B cell (primary cell): ENCODE data around the gene NAV2. TPM values are rescaled to one million over a fixed set of nuclear protein-coding genes. Genes with fewer than 3 reads are reported as not detected.

ENCODE experiments used
- ATAC-seq: fragments of 200-7000 bp; cut with Tn5 transposase; one replicate; pipeline ENCODE4 v1.10.0; 2021; ENCODE audit warnings: low read depth, mild to moderate bottlenecking, moderate number of reproducible peaks, moderate library complexity
- CTCF ChIA-PET: fragments of 350-600 bp; sonication (Branson Sonifier 250); formaldehyde crosslinking; loops from one replicate; lab custom pipeline; 2021; ENCODE audit warnings: antibody characterized with exemption, inconsistent platforms; lab: Charles Lee
- POLR2A ChIA-PET: fragments of 350-600 bp; sonication (Branson Sonifier 250); formaldehyde crosslinking; loops from one replicate; lab custom pipeline; 2021; ENCODE audit warnings: antibody characterized with exemption; lab: Charles Lee
- DNase-seq: peaks from one replicate; pipeline ENCODE4 v3.0.0; 2013
- H2AFZ ChIP-seq: 2 replicates; pipeline ENCODE4 v1.6.1; 2012; ENCODE audit warnings: mild to moderate bottlenecking, low read depth, low read length; ENCODE audit not compliant: insufficient read depth, poor library complexity, severe bottlenecking
- H3K27ac ChIP-seq, 2 donors: 1 replicate in 1 of 2; 2 replicates in 1 of 2; pipeline ENCODE4 v1.5.1; 2012 to 2013; ENCODE audit warnings: low read length in 2 of 2, mild to moderate bottlenecking in 2 of 2, moderate library complexity in 1 of 2
- H3K27me3 ChIP-seq, 4 experiments: fragments of 200-600 bp in 1 of 4; sonication (generic) in 1 of 4; replicated peaks in 1 of 4; 1 replicate in 2 of 4; 2 replicates in 2 of 4; pipeline versions ENCODE4 v1.6.1 to v1.7.0; 2013 to 2016; ENCODE audit warnings: low read length in 3 of 4, mild to moderate bottlenecking in 2 of 4, mixed read lengths in 1 of 4, moderate library complexity in 1 of 4; ENCODE audit not compliant: insufficient read depth in 4 of 4, control insufficient read depth in 3 of 4; ENCODE audit errors: control extremely low read depth in 1 of 4
- H3K36me3 ChIP-seq, 2 experiments: replicated peaks in 1 of 2; 1 replicate in 1 of 2; 2 replicates in 1 of 2; pipeline versions ENCODE4 v1.6.1 to v1.7.1; 2013; ENCODE audit warnings: low read length in 1 of 2; ENCODE audit not compliant: insufficient read depth in 2 of 2, control insufficient read depth in 1 of 2; ENCODE audit errors: control extremely low read depth in 1 of 2, extremely low read depth in 1 of 2
- H3K4me1 ChIP-seq, 2 donors: fragments of 200-600 bp in 1 of 2; sonication (generic) in 1 of 2; 1 replicate in 1 of 2; 2 replicates in 1 of 2; pipeline versions ENCODE4 v1.5.1 to v1.6.1; 2013 to 2017; ENCODE audit warnings: low read length in 2 of 2; ENCODE audit not compliant: control insufficient read depth in 2 of 2, insufficient read depth in 2 of 2
- H3K4me2 ChIP-seq: replicated peaks from 2 replicates; pipeline ENCODE3; 2012; ENCODE audit warnings: mild to moderate bottlenecking, low read depth, low read length; ENCODE audit not compliant: poor library complexity, severe bottlenecking
- H3K4me3 ChIP-seq, 5 experiments: fragments of 200-600 bp in 1 of 5; sonication (generic) in 1 of 5; 1 replicate in 3 of 5; 2 replicates in 2 of 5; pipeline versions ENCODE4 v1.5.1 to v1.7.0; 2011 to 2016; ENCODE audit warnings: low read length in 4 of 5, mild to moderate bottlenecking in 4 of 5, low read depth in 2 of 5, control low read depth in 1 of 5, moderate library complexity in 1 of 5; ENCODE audit not compliant: insufficient read depth in 1 of 5; ENCODE audit errors: control extremely low read depth in 1 of 5, extremely low read depth in 1 of 5
- H3K79me2 ChIP-seq: fragments of 200-600 bp; sonication (generic); one replicate; pipeline ENCODE4 v1.6.0; 2016; ENCODE audit warnings: low read length; ENCODE audit not compliant: control insufficient read depth, insufficient read depth
- H3K9ac ChIP-seq: fragments of 200-600 bp; sonication (generic); 2 replicates; pipeline ENCODE4 v1.6.1; 2017; ENCODE audit warnings: mild to moderate bottlenecking, low read length, moderate library complexity
- H3K9me3 ChIP-seq, 3 donors: one replicate each; pipeline versions ENCODE4 v1.6.1 to v1.7.1; 2013; ENCODE audit warnings: low read length in 2 of 3; ENCODE audit not compliant: control insufficient read depth in 2 of 3, insufficient read depth in 1 of 3; ENCODE audit errors: control extremely low read depth in 1 of 3
- H4K20me1 ChIP-seq: 2 replicates; pipeline ENCODE4 v1.6.0; 2012; ENCODE audit warnings: mild to moderate bottlenecking, low read length; ENCODE audit not compliant: insufficient read depth, control insufficient read depth, poor library complexity, severe bottlenecking
- H3K27ac Mint-ChIP-seq: one replicate; pipeline ENCODE4 v1.8.0; 2021; ENCODE audit warnings: mixed read lengths
- H3K27me3 Mint-ChIP-seq: one replicate; pipeline ENCODE4 v1.8.0; 2021; ENCODE audit warnings: mixed read lengths
- H3K4me1 Mint-ChIP-seq: one replicate; pipeline ENCODE4 v1.8.0; 2021; ENCODE audit warnings: mixed read lengths
- H3K4me3 Mint-ChIP-seq: one replicate; pipeline ENCODE4 v1.8.0; 2021; ENCODE audit warnings: mixed read lengths
- H3K9me3 Mint-ChIP-seq: one replicate; pipeline ENCODE4 v1.8.0; 2022; ENCODE audit warnings: mixed read lengths; ENCODE audit not compliant: insufficient read depth
- CTCF ChIP-seq: fragments of 200-600 bp; IDR thresholded peaks from one replicate; pipeline ENCODE4 v1.8.0; 2022; ENCODE audit warnings: antibody characterized with exemption, mild to moderate bottlenecking
- EZH2 ChIP-seq: IDR thresholded peaks from 2 replicates; pipeline ENCODE4 v1.6.1; 2012; ENCODE audit warnings: borderline replicate concordance, low read depth, mild to moderate bottlenecking, moderate library complexity, low read length; ENCODE audit not compliant: insufficient read depth, poor library complexity, severe bottlenecking
- WGBS: methylation state at CpG from one replicate; pipeline ENCODE4 v1.1.5; 2013; ENCODE audit warnings: missing lambda C conversion rate; ENCODE audit not compliant: insufficient coverage; 5-methylcytosine and 5-hydroxymethylcytosine counted together
- intact Hi-C: fragments of 100-400 bp; cut with micrococcal nuclease; formaldehyde crosslinking; loops from one replicate; pipeline ENCODE4 v1.10.0; 2022
- polyA plus RNA-seq: library from polyadenylated mRNA; depleted of rRNA; stranded (reverse); fragments of >200 nt; gene quantifications from 2 replicates; pipeline ENCODE4 v1.2.3, GENCODE V29; 2012
- total RNA-seq, 2 donors: library from RNA; stranded (reverse); fragments of 120-200 nt in 1 of 2; gene quantifications; 1 replicate in 1 of 2; 2 replicates in 1 of 2; pipeline versions ENCODE4 v1.2.3 to v1.2.4, GENCODE V29; 2013 to 2022

NAV2 gene
- total and polyA plus RNA-seq, 2 donors (not counting 1 experiment from before 2014, with no cell fraction given), result 0.82 to 22.2 TPM

- no peak overlapping the region for H3K4me3 Mint-ChIP-seq
- H3K27me3 ChIP-seq, result peaks cover 0 to 4% (median 0%) of the 10 kb centered on the region in 4 experiments
- H3K4me1 ChIP-seq, result peaks cover 4 to 5% of the 10 kb centered on the region in 2 donors
- no peak overlapping the region for H3K27ac ChIP-seq
- 100% methylated on average over 2 of the region's 2 CpGs for WGBS
- H3K27me3 Mint-ChIP-seq, result peaks cover 36% of the 10 kb centered on the region
- H3K4me3 ChIP-seq, result no peak overlapping the region
- POLR2A ChIA-PET, result no interaction called here
- no peaks in the 10 kb centered on the region for H3K9me3 ChIP-seq
- H3K36me3 ChIP-seq, result no peaks in the 10 kb centered on the region
- peaks cover 12% of the 10 kb centered on the region for H3K4me1 Mint-ChIP-seq
- DNase-seq (no peak), ATAC-seq (no peak)
- no peaks in the 10 kb centered on the region for H4K20me1 ChIP-seq
- H3K9ac ChIP-seq, result no peak overlapping the region
- H3K79me2 ChIP-seq, result no peaks in the 10 kb centered on the region
- TF ChIP-seq EZH2 (no peak), CTCF (no peak)
- intact Hi-C loops, result loop anchor here (10.0 kb wide), 1 partner anchor 131 kb away; no protein-coding TSS in a partner anchor
- H3K9me3 Mint-ChIP-seq, result no peaks in the 10 kb centered on the region
- CTCF ChIA-PET, result interaction anchor here (1.2 to 4.6 kb wide), 2 partner anchors 157 to 179 kb away, joined by 4 to 28 read pairs; no protein-coding TSS in a partner anchor
- H2AFZ ChIP-seq, result no peak overlapping the region
- H3K4me2 ChIP-seq, result no peak overlapping the region
- no peak overlapping the region for H3K27ac Mint-ChIP-seq
These were observed 241.3 kb downstream of the NAV2 start for GRCh38 chr11:19953909-19954308.

- DNase-seq (no peak), ATAC-seq (no peak)
- TF ChIP-seq EZH2 (no peak), CTCF (no peak)
- Histone ChIP-seq H3K27ac (no peak overlapping the region), H2AFZ (no peak overlapping the region), H3K27me3 (peaks cover 0 to 4% (median 0%) of the 10 kb centered on the region in 4 experiments), H3K36me3 (no peaks in the 10 kb centered on the region), H3K79me2 (no peaks in the 10 kb centered on the region), H3K9ac (no peak overlapping the region), H3K9me3 (no peaks in the 10 kb centered on the region), H4K20me1 (no peaks in the 10 kb centered on the region), H3K4me2 (no peak overlapping the region), H3K4me3 (no peak overlapping the region), H3K4me1 (peaks cover 7 to 12% of the 10 kb centered on the region in 2 donors)
- intact Hi-C loops, result loop anchor here (10.0 kb wide), 1 partner anchor 130 kb away; no protein-coding TSS in a partner anchor
- ChIA-PET CTCF (no interaction called here), POLR2A (no interaction called here)
- H3K4me3 Mint-ChIP-seq, result no peak overlapping the region
- H3K27me3 Mint-ChIP-seq, result peaks cover 30% of the 10 kb centered on the region
- no peak overlapping the region for H3K27ac Mint-ChIP-seq
- peaks cover 21% of the 10 kb centered on the region for H3K4me1 Mint-ChIP-seq
- H3K9me3 Mint-ChIP-seq, result no peaks in the 10 kb centered on the region
These were observed 242.3 kb downstream of the NAV2 start for GRCh38 chr11:19954899-19955298.
